Lower lobe of right lung (tissue), 2 donors: ENCODE results near the gene PROK2. TPM values are rescaled to one million over a fixed set of nuclear protein-coding genes. Genes with fewer than 3 reads are reported as not detected.

Source experiments
- ATAC-seq, 2 donors: fragments of 200-7000 bp; cut with Tn5 transposase; one replicate each; pipeline ENCODE4 v1.9.1; 2020 to 2022; ENCODE audit warnings: mild to moderate bottlenecking in 2 of 2, moderate library complexity in 2 of 2
- DNase-seq: peaks from one replicate; pipeline ENCODE4 v3.0.0-alpha.2; 2020
- H3K27ac ChIP-seq: fragments of 200-600 bp; one replicate; pipeline ENCODE4 v1.8.0; 2022
- H3K27me3 ChIP-seq: fragments of 200-600 bp; one replicate; pipeline ENCODE4 v1.8.0; 2022; ENCODE audit warnings: low read depth
- H3K36me3 ChIP-seq: fragments of 200-600 bp; one replicate; pipeline ENCODE4 v1.8.0; 2022; ENCODE audit warnings: mild to moderate bottlenecking
- H3K4me1 ChIP-seq: fragments of 200-600 bp; one replicate; pipeline ENCODE4 v1.8.0; 2022
- H3K4me3 ChIP-seq: fragments of 200-600 bp; one replicate; pipeline ENCODE4 v1.8.0; 2022; ENCODE audit warnings: mild to moderate bottlenecking
- H3K9me3 ChIP-seq: fragments of 200-600 bp; one replicate; pipeline ENCODE4 v1.8.0; 2022
- CTCF ChIP-seq: fragments of 200-600 bp; IDR thresholded peaks from one replicate; pipeline ENCODE4 v1.8.0; 2022; ENCODE audit warnings: antibody characterized with exemption, mild to moderate bottlenecking
- intact Hi-C: fragments of 100-400 bp; cut with DNase I; formaldehyde crosslinking; loops from one replicate; pipeline ENCODE4 v1.11.0; 2022
- total RNA-seq: library from RNA; stranded (reverse); fragmentation: NEBNext Ultra II Directional; extraction: Animal tissue kit (Norgen Biotek cat#: 25700); gene quantifications from one replicate; pipeline ENCODE4 v1.2.1, GENCODE V29; 2021
- donor health status: DM: no; HTN: yes; CAD: no; lungs with severe emphysema.

PROK2 gene
- total RNA-seq, 1 donor from 2014 or later = 7.4 TPM

DNA sequence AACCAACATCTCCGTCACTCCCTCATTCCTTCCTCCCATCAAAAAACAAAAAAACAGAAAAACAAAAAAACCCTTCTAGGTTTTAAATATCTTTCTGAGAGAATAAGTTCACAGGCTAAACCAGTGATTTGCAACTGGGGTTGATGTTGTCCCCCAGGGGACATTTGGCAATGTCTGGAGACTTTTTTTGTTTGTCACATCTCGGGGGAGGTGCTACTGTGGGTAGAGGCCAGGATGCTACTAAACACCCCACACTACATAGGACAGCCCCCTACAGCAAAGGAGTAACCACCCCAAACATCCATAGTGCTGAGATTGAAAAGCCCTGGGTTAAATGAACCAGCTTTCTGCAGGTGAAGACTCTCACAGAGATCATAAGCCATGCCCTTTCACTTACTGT lies 17.0 kb upstream of the PROK2 start:
- intact Hi-C loops = no loop called here
- DNase-seq (no peak), ATAC-seq (no peak)
- Histone ChIP-seq H3K9me3 (no peaks in the 10 kb centered on the region), H3K27ac (no peak overlapping the region), H3K36me3 (no peaks in the 10 kb centered on the region), H3K27me3 (peaks cover 27% of the 10 kb centered on the region), H3K4me3 (no peak overlapping the region), H3K4me1 (no peaks in the 10 kb centered on the region)
- TF ChIP-seq CTCF = no peak

GRCh38 chr3:71800023-71800422 lies 15.1 kb upstream of the PROK2 start:
- ATAC-seq (no peak), DNase-seq (no peak)
- Histone ChIP-seq H3K36me3 (no peaks in the 10 kb centered on the region), H3K27me3 (peaks cover 27% of the 10 kb centered on the region), H3K4me3 (no peak overlapping the region), H3K4me1 (no peaks in the 10 kb centered on the region), H3K9me3 (no peaks in the 10 kb centered on the region), H3K27ac (no peak overlapping the region)
- intact Hi-C loops = no loop called here
- no peak for TF ChIP-seq CTCF

- Histone ChIP-seq H3K27me3 (peaks cover 22% of the 10 kb centered on the region), H3K4me1 (no peaks in the 10 kb centered on the region), H3K9me3 (no peaks in the 10 kb centered on the region), H3K4me3 (no peak overlapping the region), H3K27ac (no peak overlapping the region), H3K36me3 (no peaks in the 10 kb centered on the region)
- intact Hi-C loops = no loop called here
- TF ChIP-seq CTCF = no peak
- ATAC-seq = no peak
- no peak for DNase-seq
Measured at GRCh38 chr3:71797455-71797854, 12.5 kb upstream of the PROK2 start.

DNA sequence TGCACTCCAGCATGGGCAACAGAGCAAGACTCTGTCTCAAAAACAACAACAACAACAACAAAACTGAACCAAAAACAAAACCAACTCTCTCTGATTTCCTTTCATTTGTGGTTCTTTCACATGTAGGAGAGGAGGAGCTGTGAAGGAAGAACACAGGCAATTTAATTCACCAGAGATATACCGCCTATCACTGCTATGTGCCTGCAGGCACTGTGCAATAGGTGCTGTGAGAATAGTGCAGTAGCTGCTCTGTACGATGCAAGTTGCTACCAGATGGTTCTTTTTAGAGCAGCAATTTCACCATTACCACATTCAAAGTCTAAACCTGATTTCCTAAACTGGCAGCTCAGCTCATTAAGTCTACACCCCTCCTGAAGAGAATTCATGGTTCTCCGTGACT lies 11.3 kb upstream of the PROK2 start:
- Histone ChIP-seq H3K27ac (no peak overlapping the region), H3K9me3 (no peaks in the 10 kb centered on the region), H3K27me3 (peaks cover 13% of the 10 kb centered on the region), H3K36me3 (no peaks in the 10 kb centered on the region), H3K4me1 (no peaks in the 10 kb centered on the region), H3K4me3 (no peak overlapping the region)
- no peak for ATAC-seq
- TF ChIP-seq CTCF = no peak
- intact Hi-C loops = no loop called here
- no peak for DNase-seq

DNA sequence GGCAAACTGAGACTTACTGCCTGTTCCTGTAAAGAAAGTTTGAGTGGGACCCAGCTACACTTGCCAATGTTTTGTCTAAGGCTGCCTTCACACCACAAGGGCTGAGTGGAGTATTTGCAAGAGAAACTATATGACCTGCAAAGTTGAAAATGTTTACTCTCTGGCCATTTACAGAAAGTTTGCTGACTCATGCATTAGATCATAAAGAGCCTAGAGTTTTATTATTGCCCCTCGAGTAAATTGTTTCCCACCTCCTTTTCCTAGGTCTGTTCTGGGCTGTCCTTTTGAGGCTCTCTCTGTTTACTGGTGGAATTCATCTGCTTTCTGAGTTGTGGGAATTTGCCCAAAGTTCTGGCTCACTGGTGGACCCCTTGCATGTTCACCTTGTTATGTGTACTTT lies 6.7 kb upstream of the PROK2 start:
- intact Hi-C loops = no loop called here
- Histone ChIP-seq H3K27ac (no peak overlapping the region), H3K9me3 (no peaks in the 10 kb centered on the region), H3K4me3 (no peak overlapping the region), H3K36me3 (no peaks in the 10 kb centered on the region), H3K27me3 (peaks cover 5% of the 10 kb centered on the region), H3K4me1 (no peaks in the 10 kb centered on the region)
- TF ChIP-seq CTCF = no peak
- DNase-seq (no peak), ATAC-seq (no peak)

DNA sequence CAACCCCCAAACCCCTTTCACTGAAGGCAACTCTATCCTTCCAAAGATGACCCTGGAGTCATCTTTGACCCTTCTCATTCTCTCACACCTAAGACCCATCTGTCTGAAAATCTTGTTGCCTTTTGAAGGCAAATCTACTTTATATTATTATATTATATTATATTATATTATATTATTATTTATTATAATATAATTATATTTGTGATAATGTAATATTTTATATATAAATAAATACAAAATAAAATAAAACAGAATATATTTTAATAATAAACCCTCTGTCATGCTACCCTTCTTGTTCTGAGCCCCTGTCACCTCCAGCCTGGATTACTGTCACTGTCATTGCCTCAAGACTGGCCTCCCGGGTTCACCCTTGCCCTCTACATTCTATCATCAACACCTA lies 5.0 kb upstream of the PROK2 start:
- ATAC-seq = no peak
- no peak for DNase-seq
- Histone ChIP-seq H3K27me3 (peaks cover 19% of the 10 kb centered on the region), H3K4me3 (no peak overlapping the region), H3K27ac (no peak overlapping the region), H3K4me1 (peaks cover 7% of the 10 kb centered on the region), H3K36me3 (no peaks in the 10 kb centered on the region), H3K9me3 (no peaks in the 10 kb centered on the region)
- intact Hi-C loops = no loop called here
- no peak for TF ChIP-seq CTCF
